ENCODE data around the gene DOCK2.

GRCh38 chr5:169832845-169833244, 195.8 kb downstream of the DOCK2 start:
- TF ChIP-seq ZNF449 (CRISPR knock-in tag; IDR thresholded peaks at IDR 0.05) (no peak), RBM14 (IDR thresholded peaks at IDR 0.05; ENCODE audit: borderline replicate concordance, insufficient read depth, low read depth, low read length) (no peak), YY1 (IDR thresholded peaks at IDR 0.05; ENCODE audit: borderline replicate concordance in 1 of 3, control insufficient read depth in 1 of 3, extremely low read depth in 1 of 3, insufficient read depth in 3 of 3, insufficient read length in 1 of 3, insufficient replicate concordance in 2 of 3, low read depth in 1 of 3, low read length in 2 of 3) (no peak), CBX8 (IDR thresholded peaks at IDR 0.05; ENCODE audit: borderline replicate concordance, extremely low read depth, low read depth, low read length, poor library complexity, severe bottlenecking) (no peak), EP300 (IDR thresholded peaks at IDR 0.05; ENCODE audit: low read length) (no peak), E4F1 (CRISPR knock-in tag; IDR thresholded peaks at IDR 0.05; ENCODE audit: borderline replicate concordance) (no peak), ARHGAP35 (IDR thresholded peaks at IDR 0.05; ENCODE audit: partially characterized antibody) (no peak), SPI1 (IDR thresholded peaks at IDR 0.05; ENCODE audit: borderline replicate concordance, low read depth, low read length) (no peak)
- TF ChIP-seq, protein P1, sequence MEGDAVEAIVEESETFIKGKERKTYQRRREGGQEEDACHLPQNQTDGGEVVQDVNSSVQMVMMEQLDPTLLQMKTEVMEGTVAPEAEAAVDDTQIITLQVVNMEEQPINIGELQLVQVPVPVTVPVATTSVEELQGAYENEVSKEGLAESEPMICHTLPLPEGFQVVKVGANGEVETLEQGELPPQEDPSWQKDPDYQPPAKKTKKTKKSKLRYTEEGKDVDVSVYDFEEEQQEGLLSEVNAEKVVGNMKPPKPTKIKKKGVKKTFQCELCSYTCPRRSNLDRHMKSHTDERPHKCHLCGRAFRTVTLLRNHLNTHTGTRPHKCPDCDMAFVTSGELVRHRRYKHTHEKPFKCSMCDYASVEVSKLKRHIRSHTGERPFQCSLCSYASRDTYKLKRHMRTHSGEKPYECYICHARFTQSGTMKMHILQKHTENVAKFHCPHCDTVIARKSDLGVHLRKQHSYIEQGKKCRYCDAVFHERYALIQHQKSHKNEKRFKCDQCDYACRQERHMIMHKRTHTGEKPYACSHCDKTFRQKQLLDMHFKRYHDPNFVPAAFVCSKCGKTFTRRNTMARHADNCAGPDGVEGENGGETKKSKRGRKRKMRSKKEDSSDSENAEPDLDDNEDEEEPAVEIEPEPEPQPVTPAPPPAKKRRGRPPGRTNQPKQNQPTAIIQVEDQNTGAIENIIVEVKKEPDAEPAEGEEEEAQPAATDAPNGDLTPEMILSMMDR (IDR thresholded peaks at IDR 0.05 in 2 of 3, conservative IDR thresholded peaks at IDR 0.05 in 1 of 3; ENCODE audit: insufficient read depth in 2 of 3, low read depth in 1 of 3, low read length in 3 of 3) = no peak

Data from K562 (cell line).